NCI-H146 (cell line): ENCODE data around the gene TFRC.
"Not testable (repeated sequence)": the region's sequence is repeated elsewhere in the genome, so short reads cannot be mapped to it uniquely, and the experiment has no call there.

Experiments used
- DNase-seq: peaks from one replicate; lab custom pipeline; 2025; lab: John Stamatoyannopoulos, UW

TFRC gene

DNA sequence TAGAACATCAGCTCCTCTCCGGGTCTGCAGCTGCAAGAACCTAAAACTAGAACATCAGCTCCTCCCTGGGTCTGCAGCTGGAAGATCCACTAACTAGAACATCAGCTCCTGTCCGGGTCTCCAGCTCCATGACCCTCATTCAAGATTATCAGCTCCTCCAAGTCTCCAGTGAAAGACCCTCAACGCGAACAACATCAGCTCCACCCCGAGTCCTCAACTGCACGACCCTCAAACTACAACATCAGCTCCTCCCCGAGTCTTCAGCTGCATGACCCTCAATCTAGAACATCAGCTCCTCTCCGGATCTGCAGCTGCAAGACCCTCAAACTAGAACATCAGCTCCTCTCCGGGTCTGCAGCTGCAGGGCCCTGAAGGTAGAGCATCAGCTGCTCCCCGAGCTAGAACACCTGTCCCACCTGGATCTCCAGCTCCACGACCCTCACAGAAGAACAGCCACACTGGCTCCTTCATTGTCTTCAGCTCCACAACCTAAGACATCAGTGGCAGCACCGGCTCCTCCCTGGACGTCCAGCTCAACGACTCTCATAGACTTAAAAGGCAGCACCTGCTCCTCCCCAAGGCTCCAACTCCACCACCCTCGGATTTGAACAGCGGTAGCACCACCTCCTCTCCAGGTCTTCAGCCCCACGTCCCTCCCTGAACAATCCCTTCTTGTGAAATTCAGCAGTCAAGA, 77.4 kb downstream of the TFRC start:
- DNase-seq, result not testable (repeated sequence)

DNA sequence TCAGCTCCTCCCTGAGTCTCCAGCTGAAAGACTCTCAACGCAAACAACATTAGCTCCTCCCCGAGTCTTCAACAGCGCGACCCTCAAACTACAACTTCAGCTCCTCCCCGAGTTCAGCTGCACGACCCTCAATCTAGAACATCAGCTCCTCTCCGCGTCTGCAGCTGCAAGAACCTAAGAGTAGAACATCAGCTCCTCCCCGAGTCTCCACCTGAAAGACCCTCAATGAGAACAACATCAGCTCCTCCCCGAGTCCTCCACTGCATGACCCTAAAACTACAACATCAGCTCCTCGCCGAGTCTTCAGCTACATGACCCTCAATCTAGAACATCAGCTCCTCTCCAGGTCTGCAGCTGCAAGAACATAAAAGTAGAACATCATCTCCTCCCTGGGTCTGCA, 78.3 kb downstream of the TFRC start:
- DNase-seq, result no peak

DNA sequence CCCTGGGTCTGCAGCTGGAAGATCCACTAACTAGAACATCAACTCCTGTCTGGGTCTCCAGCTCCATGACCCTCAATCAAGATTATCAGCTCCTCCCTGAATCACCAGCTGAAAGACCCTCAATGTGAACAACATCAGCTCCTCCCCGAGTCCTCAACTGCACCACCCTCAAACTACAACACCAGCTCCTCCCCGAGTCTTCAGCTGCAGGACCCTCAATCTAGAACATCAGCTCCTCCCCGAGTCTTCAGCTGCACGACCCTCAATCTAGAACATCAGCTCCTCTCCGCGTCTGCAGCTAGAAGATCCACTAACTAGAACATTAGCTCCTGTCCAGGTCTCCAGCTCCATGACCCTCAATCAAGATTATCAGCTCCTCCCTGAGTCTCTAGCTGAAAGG, 79.2 kb downstream of the TFRC start:
- not testable (repeated sequence) for DNase-seq

DNA sequence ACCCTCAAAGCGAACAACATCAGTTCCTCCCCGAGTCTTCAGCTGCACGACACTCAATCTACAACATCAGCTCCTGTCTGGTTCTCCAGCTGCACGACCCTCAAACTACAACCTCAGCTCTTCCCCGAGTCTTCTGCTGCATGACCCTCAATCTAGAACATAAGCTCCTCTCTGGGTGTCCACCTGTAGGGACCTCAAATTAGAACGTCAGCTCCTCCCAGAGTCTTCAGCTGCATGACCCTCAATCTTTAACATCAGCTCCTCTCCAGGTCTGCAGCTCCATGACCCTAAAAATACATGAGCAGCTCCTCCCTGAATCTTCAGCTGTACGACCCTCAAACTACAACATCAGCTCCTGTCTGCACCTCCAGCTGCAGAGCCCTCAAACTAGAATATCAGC, 80.7 kb downstream of the TFRC start:
- not testable (repeated sequence) for DNase-seq

DNA sequence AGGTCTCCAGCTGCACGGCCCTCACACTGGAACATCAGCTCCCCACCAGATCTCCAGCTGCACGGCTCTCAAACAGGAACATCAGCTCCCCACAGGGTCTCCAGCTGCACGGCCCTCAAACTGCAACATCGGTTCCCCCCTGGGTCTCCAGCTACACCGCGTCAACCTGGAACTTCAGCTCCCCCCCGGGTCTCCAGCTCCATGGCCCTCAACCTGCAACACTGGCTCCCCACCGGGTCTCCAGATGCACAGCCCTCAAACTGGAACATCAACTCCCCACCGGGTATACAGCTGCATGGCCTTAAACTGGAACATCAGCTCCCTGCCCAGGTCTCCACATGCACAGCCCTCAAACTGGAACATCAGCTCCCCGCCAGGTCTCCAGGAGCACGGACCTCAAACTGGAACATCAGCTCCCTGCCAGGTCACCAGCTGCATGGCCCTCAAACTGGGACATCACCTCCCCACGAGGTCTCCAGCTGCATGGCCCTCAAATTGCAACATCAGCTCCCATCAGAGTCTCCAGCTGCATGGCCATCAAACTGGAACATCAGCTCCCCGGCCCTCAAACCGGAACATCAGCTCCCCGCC, 81.4 kb downstream of the TFRC start:
- not testable (repeated sequence) for DNase-seq

DNA sequence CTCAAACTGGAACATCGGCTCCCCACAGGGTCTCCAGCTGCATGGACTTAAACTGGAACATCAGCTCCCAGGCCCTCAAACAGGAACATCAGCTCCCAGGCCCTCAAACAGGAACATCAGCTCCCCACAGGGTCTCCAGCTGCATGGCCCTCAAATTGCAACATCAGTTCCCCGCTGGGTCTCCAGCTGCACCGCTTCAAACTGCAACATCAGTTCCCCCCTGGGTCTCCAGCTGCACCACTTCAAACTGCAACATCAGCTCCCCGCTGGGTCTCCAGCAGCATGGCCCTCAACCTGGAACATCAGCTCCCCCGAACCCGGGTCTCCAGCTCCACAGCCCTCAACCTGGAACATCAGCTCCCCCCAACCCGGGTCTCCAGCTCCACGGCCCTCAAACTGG, 82.0 kb downstream of the TFRC start:
- no peak for DNase-seq
